Ishikawa (cell line): ENCODE results near the gene HTR2B.
A peak's percentile ranks its signal among the peaks of the same experiment; 100 is the strongest.

Source experiments
- CEBPB ChIP-seq: IDR thresholded peaks from 2 replicates; pipeline ENCODE4 v1.6.1; 2012
- CREB1 ChIP-seq: IDR thresholded peaks from 2 replicates; pipeline ENCODE4 v1.6.1; 2012; ENCODE audit warnings: low read depth
- EP300 ChIP-seq: IDR thresholded peaks from 2 replicates; pipeline ENCODE4 v1.6.1; 2012; ENCODE audit warnings: borderline replicate concordance
- FOXM1 ChIP-seq: IDR thresholded peaks from 2 replicates; pipeline ENCODE4 v1.6.1; 2012; ENCODE audit warnings: low read depth, borderline replicate concordance
- MAX ChIP-seq: IDR thresholded peaks from 2 replicates; pipeline ENCODE4 v1.6.1; 2012
- NFIC ChIP-seq: IDR thresholded peaks from 2 replicates; pipeline ENCODE4 v1.6.1; 2012
- RAD21 ChIP-seq: IDR thresholded peaks from 2 replicates; pipeline ENCODE4 v1.6.1; 2012; ENCODE audit warnings: low read depth
- TAF1 ChIP-seq: IDR thresholded peaks from 2 replicates; pipeline ENCODE4 v1.6.1; 2012; ENCODE audit warnings: low read depth, mild to moderate bottlenecking
- YY1 ChIP-seq: IDR thresholded peaks from 2 replicates; pipeline ENCODE4 v1.6.1; 2012; ENCODE audit warnings: low read depth
- TF ChIP-seq, protein P1 (sequence below): IDR thresholded peaks from 2 replicates; pipeline ENCODE4 v1.6.1; 2012

GRCh38 chr2:231104115-231104713 is 20.6 kb downstream of the HTR2B start:
- no peak for TF ChIP-seq MAX
- TF ChIP-seq CREB1: no peak
- no peak for TF ChIP-seq NFIC
- no peak for TF ChIP-seq FOXM1
- TF ChIP-seq RAD21: peak; percentile 55
- no peak for TF ChIP-seq EP300
- TF ChIP-seq TAF1: no peak
- no peak for TF ChIP-seq YY1
- TF ChIP-seq, protein P1, sequence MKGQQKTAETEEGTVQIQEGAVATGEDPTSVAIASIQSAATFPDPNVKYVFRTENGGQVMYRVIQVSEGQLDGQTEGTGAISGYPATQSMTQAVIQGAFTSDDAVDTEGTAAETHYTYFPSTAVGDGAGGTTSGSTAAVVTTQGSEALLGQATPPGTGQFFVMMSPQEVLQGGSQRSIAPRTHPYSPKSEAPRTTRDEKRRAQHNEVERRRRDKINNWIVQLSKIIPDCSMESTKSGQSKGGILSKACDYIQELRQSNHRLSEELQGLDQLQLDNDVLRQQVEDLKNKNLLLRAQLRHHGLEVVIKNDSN: no peak
- no peak for TF ChIP-seq CEBPB
